DMS114 treated with DMSO at 0.1 percent for 48 hours (cell line): ENCODE results near the gene ARHGAP28.

Source experiments
- DNase-seq: peaks from one replicate; lab custom pipeline; 2025; ENCODE audit not compliant: unreplicated experiment; lab: John Stamatoyannopoulos, UW

Gene ARHGAP28

GRCh38 chr18:6859676-6860422 is 130.3 kb downstream of the ARHGAP28 start:
- DNase-seq: no peak

- DNase-seq: no peak
Observed at GRCh38 chr18:6860804-6861448, 131.4 kb downstream of the ARHGAP28 start.

GRCh38 chr18:6865251-6865650 is 135.7 kb downstream of the ARHGAP28 start:
- no peak for DNase-seq

- no peak for DNase-seq
Observed at GRCh38 chr18:6866552-6867085, 137.1 kb downstream of the ARHGAP28 start.

GRCh38 chr18:6868033-6868432 is 138.5 kb downstream of the ARHGAP28 start:
- DNase-seq: no peak

GRCh38 chr18:6871566-6871965 is 142.1 kb downstream of the ARHGAP28 start:
- DNase-seq: no peak

- DNase-seq: no peak
Observed at GRCh38 chr18:6873040-6873751, 143.7 kb downstream of the ARHGAP28 start.

GRCh38 chr18:6874315-6874714 is 144.8 kb downstream of the ARHGAP28 start:
- DNase-seq: no peak

GRCh38 chr18:6875749-6876148 is 146.2 kb downstream of the ARHGAP28 start:
- no peak for DNase-seq

- no peak for DNase-seq
Observed at GRCh38 chr18:6876641-6877041, 147.1 kb downstream of the ARHGAP28 start.

- DNase-seq: no peak
Observed at GRCh38 chr18:6877288-6877687, 147.8 kb downstream of the ARHGAP28 start.

- no peak for DNase-seq
Observed at GRCh38 chr18:6878556-6879297, 149.2 kb downstream of the ARHGAP28 start.

GRCh38 chr18:6879508-6880195 is 150.1 kb downstream of the ARHGAP28 start:
- no peak for DNase-seq

- no peak for DNase-seq
Observed at GRCh38 chr18:6881034-6881820, 151.7 kb downstream of the ARHGAP28 start.

- no peak for DNase-seq
Observed at GRCh38 chr18:6882401-6882800, 152.9 kb downstream of the ARHGAP28 start.

GRCh38 chr18:6885006-6885481 is 155.5 kb downstream of the ARHGAP28 start:
- DNase-seq: no peak

- peak; percentile 53 for DNase-seq
Observed at GRCh38 chr18:6885992-6886796, 156.7 kb downstream of the ARHGAP28 start.

- DNase-seq: no peak
Observed at GRCh38 chr18:6886797-6887330, 157.3 kb downstream of the ARHGAP28 start.
